22Rv1 (cell line): ENCODE results near the gene GMDS.

Source experiments
- ZFX ChIP-seq: fragments of 450-650 bp; IDR thresholded peaks from 2 replicates; pipeline ENCODE4 v1.6.1; 2017; ENCODE audit warnings: antibody characterized with exemption, borderline replicate concordance
- TF ChIP-seq, protein P1 (sequence below): fragments of 450-650 bp; IDR thresholded peaks from 2 replicates; pipeline ENCODE4 v1.5.1; 2017; ENCODE audit warnings: mild to moderate bottlenecking

DNA sequence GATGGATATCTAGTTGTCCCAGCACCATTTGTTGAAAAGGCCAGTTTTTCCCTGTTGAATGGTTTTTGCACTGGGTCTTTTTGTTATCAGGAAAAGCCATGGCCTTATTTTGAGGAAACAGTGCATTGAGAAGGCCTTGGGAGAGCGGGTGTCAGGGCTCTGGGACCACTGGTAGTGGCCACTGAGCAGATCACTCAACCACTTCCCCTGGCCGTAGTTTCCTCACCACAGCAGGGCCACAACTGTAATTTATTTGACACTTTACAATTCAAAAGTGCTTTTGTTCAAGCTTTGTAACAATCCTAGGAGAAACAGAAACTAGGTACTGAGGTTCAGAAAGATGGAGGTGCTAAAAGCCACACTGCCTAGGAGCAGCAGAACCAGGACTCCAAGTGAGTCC is 281.8 kb downstream of the GMDS start:
- TF ChIP-seq, protein P1, sequence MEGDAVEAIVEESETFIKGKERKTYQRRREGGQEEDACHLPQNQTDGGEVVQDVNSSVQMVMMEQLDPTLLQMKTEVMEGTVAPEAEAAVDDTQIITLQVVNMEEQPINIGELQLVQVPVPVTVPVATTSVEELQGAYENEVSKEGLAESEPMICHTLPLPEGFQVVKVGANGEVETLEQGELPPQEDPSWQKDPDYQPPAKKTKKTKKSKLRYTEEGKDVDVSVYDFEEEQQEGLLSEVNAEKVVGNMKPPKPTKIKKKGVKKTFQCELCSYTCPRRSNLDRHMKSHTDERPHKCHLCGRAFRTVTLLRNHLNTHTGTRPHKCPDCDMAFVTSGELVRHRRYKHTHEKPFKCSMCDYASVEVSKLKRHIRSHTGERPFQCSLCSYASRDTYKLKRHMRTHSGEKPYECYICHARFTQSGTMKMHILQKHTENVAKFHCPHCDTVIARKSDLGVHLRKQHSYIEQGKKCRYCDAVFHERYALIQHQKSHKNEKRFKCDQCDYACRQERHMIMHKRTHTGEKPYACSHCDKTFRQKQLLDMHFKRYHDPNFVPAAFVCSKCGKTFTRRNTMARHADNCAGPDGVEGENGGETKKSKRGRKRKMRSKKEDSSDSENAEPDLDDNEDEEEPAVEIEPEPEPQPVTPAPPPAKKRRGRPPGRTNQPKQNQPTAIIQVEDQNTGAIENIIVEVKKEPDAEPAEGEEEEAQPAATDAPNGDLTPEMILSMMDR: no peak
- TF ChIP-seq ZFX: no peak
